K562 (cell line): ENCODE results near the gene RINL. TPM values are rescaled to one million over a fixed set of nuclear protein-coding genes. Genes with fewer than 3 reads are reported as not detected.

ENCODE experiments used
- BRF2 ChIP-seq: IDR thresholded peaks from 3 replicates; pipeline ENCODE4 v1.6.1; 2011; ENCODE audit warnings: borderline replicate concordance, mild to moderate bottlenecking; ENCODE audit not compliant: insufficient read length, insufficient read depth
- CEBPB ChIP-seq: fragments of 450-650 bp; IDR thresholded peaks from 2 replicates; pipeline ENCODE4 v1.6.1; 2016; ENCODE audit warnings: missing genetic modification characterization, missing compliant biosample characterization
- DACH1 ChIP-seq: fragments of 450-650 bp; IDR thresholded peaks from 2 replicates; pipeline ENCODE4 v1.6.1; 2018; ENCODE audit not compliant: partially characterized antibody
- FIP1L1 ChIP-seq: fragments of 200-400 bp; formaldehyde crosslinking; IDR thresholded peaks from 2 replicates; pipeline ENCODE4 v1.6.1; 2018; ENCODE audit warnings: mild to moderate bottlenecking, low read depth, low read length; ENCODE audit not compliant: poor library complexity, severe bottlenecking
- FOS ChIP-seq: IDR thresholded peaks from 3 replicates; pipeline ENCODE4 v1.6.1; 2011; ENCODE audit not compliant: insufficient read length; ENCODE audit errors: extremely low read depth
- MECOM ChIP-seq: fragments of 250-450 bp; sonication (Bioruptor Pico); IDR thresholded peaks from 2 replicates; pipeline ENCODE4 v1.8.0; 2022; ENCODE audit warnings: inconsistent platforms
- NFXL1 ChIP-seq: fragments of 450-650 bp; formaldehyde crosslinking; IDR thresholded peaks from 2 replicates; pipeline ENCODE4 v1.4.0; 2021; ENCODE audit warnings: mild to moderate bottlenecking
- RFX5 ChIP-seq: IDR thresholded peaks from 2 replicates; pipeline ENCODE4 v1.6.1; 2011; ENCODE audit warnings: low read depth, mild to moderate bottlenecking, improper control_type of control experiment, low read length
- ZNF197 ChIP-seq: fragments of 200-800 bp; sonication (Bioruptor generic); IDR thresholded peaks from 2 replicates; pipeline ENCODE4 v1.6.1; 2016; ENCODE audit warnings: low read depth, missing genetic modification characterization, missing compliant biosample characterization
- ZNF436 ChIP-seq: fragments of 250-450, 450-650 bp; sonication (Bioruptor Pico); formaldehyde crosslinking; IDR thresholded peaks from 2 replicates; pipeline ENCODE4 v1.7.0; 2020; ENCODE audit warnings: mild to moderate bottlenecking
- ZNF583 ChIP-seq: fragments of 250-450 bp; sonication (Bioruptor Pico); IDR thresholded peaks from 2 replicates; pipeline ENCODE4 v1.4.0; 2020
- ZNF609 ChIP-seq: sonication (generic); formaldehyde crosslinking; IDR thresholded peaks from 2 replicates; pipeline ENCODE4 v1.8.1; 2023; ENCODE audit warnings: missing genetic modification reagents, mild to moderate bottlenecking, borderline replicate concordance
- ZNF668 ChIP-seq: fragments of 250-450 bp; sonication (Bioruptor Pico); IDR thresholded peaks from 2 replicates; pipeline ENCODE4 v1.8.0; 2022; ENCODE audit warnings: mild to moderate bottlenecking, inconsistent platforms
- ZNF76 ChIP-seq: fragments of 250-450 bp; sonication (Bioruptor Pico); IDR thresholded peaks from 2 replicates; pipeline ENCODE4 v1.4.0; 2020; ENCODE audit warnings: mild to moderate bottlenecking, moderate library complexity, borderline replicate concordance
- ZNF766 ChIP-seq: fragments of 200-800 bp; sonication (Bioruptor generic); conservative IDR thresholded peaks from 2 replicates; pipeline ENCODE4 v1.6.1; 2016; ENCODE audit warnings: missing genetic modification characterization, missing compliant biosample characterization
- polyA plus RNA-seq, 8 experiments: library from polyadenylated mRNA; depleted of rRNA in 4 of 8; stranded (reverse) in 5 of 8; unstranded in 3 of 8; fragments of >200 nt; fragmentation: Nextera tagmentation in 2 of 8; fragmentation: Illumina TruSeq in 1 of 8; extraction: Ambion mirVana in 2 of 8; extraction: Trizol in 1 of 8; gene quantifications; 2 replicates each; pipeline versions ENCODE4 v1.2.1 to v1.2.3, GENCODE V29; 2011 to 2014; ENCODE audit warnings: inconsistent platforms in 1 of 8, missing spikeins in 1 of 8
- total RNA-seq, 7 experiments: library from RNA; depleted of rRNA in 6 of 7; stranded (reverse); fragments of >200 nt in 6 of 7; fragmentation: Illumina TruSeq in 2 of 7; extraction: Trizol in 2 of 7; gene quantifications; 2 replicates each; pipeline versions ENCODE4 v1.2.1 to v1.2.3, GENCODE V29; 2011 to 2021; ENCODE audit warnings: low replicate concordance in 1 of 7
- TF ChIP-seq, protein P1 (sequence below): fragments of 200-800 bp; sonication (Bioruptor generic); IDR thresholded peaks from 2 replicates; pipeline ENCODE4 v1.6.1; 2017; ENCODE audit warnings: missing genetic modification characterization, missing compliant biosample characterization
- TF ChIP-seq, protein P2 (sequence below): fragments of 450-650 bp; IDR thresholded peaks from 2 replicates; pipeline ENCODE4 v1.6.1; 2014; ENCODE audit warnings: low read depth, mild to moderate bottlenecking, moderate library complexity, borderline replicate concordance
- TF ChIP-seq, protein P3 (sequence below): fragments of 450-650 bp; IDR thresholded peaks from 2 replicates; pipeline ENCODE4 v1.6.1; 2016; ENCODE audit warnings: antibody characterized with exemption

RINL gene
- total and polyA plus RNA-seq, 9 of the 15 experiments (the other 6 are each of a cell fraction or from before 2014, with no cell fraction given): 0.82 to 10.9 (median 4.9) TPM

GRCh38 chr19:38819231-38819920, 58.7 kb downstream of the RINL start (continued):
- TF ChIP-seq DACH1: peak; percentile 87
- TF ChIP-seq, protein P1, sequence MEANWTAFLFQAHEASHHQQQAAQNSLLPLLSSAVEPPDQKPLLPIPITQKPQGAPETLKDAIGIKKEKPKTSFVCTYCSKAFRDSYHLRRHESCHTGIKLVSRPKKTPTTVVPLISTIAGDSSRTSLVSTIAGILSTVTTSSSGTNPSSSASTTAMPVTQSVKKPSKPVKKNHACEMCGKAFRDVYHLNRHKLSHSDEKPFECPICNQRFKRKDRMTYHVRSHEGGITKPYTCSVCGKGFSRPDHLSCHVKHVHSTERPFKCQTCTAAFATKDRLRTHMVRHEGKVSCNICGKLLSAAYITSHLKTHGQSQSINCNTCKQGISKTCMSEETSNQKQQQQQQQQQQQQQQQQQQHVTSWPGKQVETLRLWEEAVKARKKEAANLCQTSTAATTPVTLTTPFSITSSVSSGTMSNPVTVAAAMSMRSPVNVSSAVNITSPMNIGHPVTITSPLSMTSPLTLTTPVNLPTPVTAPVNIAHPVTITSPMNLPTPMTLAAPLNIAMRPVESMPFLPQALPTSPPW (CRISPR knock-in tag): peak; percentile 85
- TF ChIP-seq, protein P2, sequence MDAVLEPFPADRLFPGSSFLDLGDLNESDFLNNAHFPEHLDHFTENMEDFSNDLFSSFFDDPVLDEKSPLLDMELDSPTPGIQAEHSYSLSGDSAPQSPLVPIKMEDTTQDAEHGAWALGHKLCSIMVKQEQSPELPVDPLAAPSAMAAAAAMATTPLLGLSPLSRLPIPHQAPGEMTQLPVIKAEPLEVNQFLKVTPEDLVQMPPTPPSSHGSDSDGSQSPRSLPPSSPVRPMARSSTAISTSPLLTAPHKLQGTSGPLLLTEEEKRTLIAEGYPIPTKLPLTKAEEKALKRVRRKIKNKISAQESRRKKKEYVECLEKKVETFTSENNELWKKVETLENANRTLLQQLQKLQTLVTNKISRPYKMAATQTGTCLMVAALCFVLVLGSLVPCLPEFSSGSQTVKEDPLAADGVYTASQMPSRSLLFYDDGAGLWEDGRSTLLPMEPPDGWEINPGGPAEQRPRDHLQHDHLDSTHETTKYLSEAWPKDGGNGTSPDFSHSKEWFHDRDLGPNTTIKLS: no peak
- TF ChIP-seq RFX5: no peak
- TF ChIP-seq BRF2: no peak
- no peak for TF ChIP-seq CEBPB
- no peak for TF ChIP-seq ZNF76 (CRISPR knock-in tag)
- no peak for TF ChIP-seq FIP1L1
- TF ChIP-seq MECOM (CRISPR knock-in tag): no peak
- no peak for TF ChIP-seq ZNF583 (CRISPR knock-in tag)
- TF ChIP-seq ZNF766 (CRISPR knock-in tag): peak; percentile 62
- TF ChIP-seq ZNF436 (CRISPR knock-in tag): no peak
- TF ChIP-seq ZNF668 (CRISPR knock-in tag): no peak
- no peak for TF ChIP-seq FOS
- TF ChIP-seq ZNF197 (CRISPR knock-in tag): no peak
- TF ChIP-seq, protein P3, sequence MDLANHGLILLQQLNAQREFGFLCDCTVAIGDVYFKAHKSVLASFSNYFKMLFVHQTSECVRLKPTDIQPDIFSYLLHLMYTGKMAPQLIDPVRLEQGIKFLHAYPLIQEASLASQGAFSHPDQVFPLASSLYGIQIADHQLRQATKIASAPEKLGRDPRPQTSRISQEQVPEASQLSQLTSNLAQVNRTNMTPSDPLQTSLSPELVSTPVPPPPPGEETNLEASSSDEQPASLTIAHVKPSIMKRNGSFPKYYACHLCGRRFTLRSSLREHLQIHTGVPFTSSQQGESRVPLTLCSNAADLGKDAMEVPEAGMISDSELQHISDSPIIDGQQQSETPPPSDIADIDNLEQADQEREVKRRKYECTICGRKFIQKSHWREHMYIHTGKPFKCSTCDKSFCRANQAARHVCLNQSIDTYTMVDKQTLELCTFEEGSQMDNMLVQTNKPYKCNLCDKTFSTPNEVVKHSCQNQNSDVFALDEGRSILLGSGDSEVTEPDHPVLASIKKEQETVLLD: 0 out of 2 replicates have a peak, but pooled peaks have one; percentile 31
- no peak for TF ChIP-seq NFXL1 (CRISPR knock-in tag)
- no peak for TF ChIP-seq ZNF609 (CRISPR knock-in tag)
